IMR-90 (cell line): ENCODE measurements around the gene CATSPERE. TPM values are rescaled to one million over a fixed set of nuclear protein-coding genes. Genes with fewer than 3 reads are reported as not detected.

ENCODE experiments used
- ATAC-seq: fragments of 200-7000 bp; cut with Tn5 transposase; 2 replicates; pipeline ENCODE4 v1.9.1; 2020; ENCODE audit warnings: low read depth, mild to moderate bottlenecking, moderate library complexity
- BruUV-seq: library from RNA; stranded (reverse); fragments of 400-500 nt; replicated peaks from 2 replicates; lab custom pipeline; 2021; lab: Mats Ljungman, UMichigan
- CTCF ChIA-PET: fragments of 300-600 bp; formaldehyde crosslinking; extraction: SDS; loops from one replicate; lab custom pipeline; 2021; ENCODE audit warnings: antibody characterized with exemption; lab: Yijun Ruan, JAX
- POLR2A ChIA-PET: fragments of 300-600 bp; sonication (Branson Sonifier 250); formaldehyde crosslinking; loops from one replicate; lab custom pipeline; 2022; ENCODE audit warnings: antibody characterized with exemption; ENCODE audit not compliant: unreplicated experiment; lab: Charles Lee
- DNase-seq: peaks from one replicate; pipeline ENCODE4 v3.0.0; 2013
- H2AFZ ChIP-seq: replicated peaks from 2 replicates; pipeline ENCODE3; 2013; ENCODE audit warnings: low read length, mild to moderate bottlenecking; ENCODE audit not compliant: poor library complexity
- H2AK5ac ChIP-seq: 2 replicates; pipeline ENCODE4 v1.6.1; 2013; ENCODE audit warnings: low read depth, low read length, inconsistent platforms
- H2AK9ac ChIP-seq: replicated peaks from 2 replicates; pipeline ENCODE3; 2013; ENCODE audit warnings: mild to moderate bottlenecking, low read depth, low read length, moderate library complexity; ENCODE audit not compliant: poor library complexity
- H2BK120ac ChIP-seq: 2 replicates; pipeline ENCODE4 v1.6.1; 2013; ENCODE audit warnings: low read depth, low read length, inconsistent platforms
- H2BK15ac ChIP-seq: 3 replicates; pipeline ENCODE4 v1.6.1; 2013; ENCODE audit warnings: low read depth, low read length, inconsistent platforms
- H2BK20ac ChIP-seq: 2 replicates; pipeline ENCODE4 v1.6.1; 2013; ENCODE audit warnings: low read depth, mild to moderate bottlenecking, inconsistent platforms, low read length, moderate library complexity
- H2BK5ac ChIP-seq: 2 replicates; pipeline ENCODE4 v1.6.1; 2013; ENCODE audit warnings: mild to moderate bottlenecking, low read depth, low read length, inconsistent platforms; ENCODE audit not compliant: poor library complexity, severe bottlenecking
- H3K14ac ChIP-seq: replicated peaks from 2 replicates; pipeline ENCODE4 v1.6.1; 2013; ENCODE audit warnings: low read depth, low read length, inconsistent platforms
- H3K18ac ChIP-seq: 2 replicates; pipeline ENCODE4 v1.6.1; 2013; ENCODE audit warnings: low read depth, low read length, control low read depth
- H3K23ac ChIP-seq: 2 replicates; pipeline ENCODE4 v1.6.1; 2013; ENCODE audit warnings: low read depth, low read length, inconsistent platforms
- H3K27ac ChIP-seq: 2 replicates; pipeline ENCODE4 v1.5.1; 2013; ENCODE audit warnings: mild to moderate bottlenecking, control low read depth, low read length; ENCODE audit not compliant: insufficient read depth
- H3K27me3 ChIP-seq: 2 replicates; pipeline ENCODE4 v1.6.1; 2013; ENCODE audit warnings: low read length; ENCODE audit not compliant: control insufficient read depth, insufficient read depth
- H3K36me3 ChIP-seq: 2 replicates; pipeline ENCODE4 v1.6.1; 2013; ENCODE audit warnings: low read length, mixed read lengths; ENCODE audit not compliant: control insufficient read depth, insufficient read depth
- H3K4ac ChIP-seq: 2 replicates; pipeline ENCODE4 v1.6.1; 2013; ENCODE audit warnings: low read depth, low read length, inconsistent platforms
- H3K4me1 ChIP-seq: 2 replicates; pipeline ENCODE4 v1.6.1; 2013; ENCODE audit warnings: low read length, mixed read lengths; ENCODE audit not compliant: control insufficient read depth, insufficient read depth
- H3K4me2 ChIP-seq: 2 replicates; pipeline ENCODE4 v1.6.1; 2013; ENCODE audit warnings: low read depth, mild to moderate bottlenecking, control low read depth, low read length, moderate library complexity
- H3K4me3 ChIP-seq: 2 replicates; pipeline ENCODE4 v1.5.1; 2013; ENCODE audit warnings: low read depth, mild to moderate bottlenecking, control low read depth, low read length, moderate library complexity; ENCODE audit not compliant: insufficient read depth
- H3K56ac ChIP-seq: 2 replicates; pipeline ENCODE4 v1.6.1; 2013; ENCODE audit warnings: low read length, inconsistent platforms; ENCODE audit not compliant: insufficient read depth; ENCODE audit errors: extremely low read depth
- H3K79me1 ChIP-seq, 2 experiments: 2 replicates each; pipeline ENCODE4 v1.6.1; 2013; ENCODE audit warnings: low read length in 2 of 2, inconsistent platforms in 1 of 2, low read depth in 1 of 2
- H3K9ac ChIP-seq: 2 replicates; pipeline ENCODE4 v1.6.1; 2013; ENCODE audit warnings: low read depth, low read length, control low read depth
- H3K9me1 ChIP-seq: 2 replicates; pipeline ENCODE4 v1.6.1; 2013; ENCODE audit warnings: low read length, inconsistent platforms; ENCODE audit not compliant: insufficient read depth
- H3K9me3 ChIP-seq: 2 replicates; pipeline ENCODE4 v1.6.1; 2013; ENCODE audit warnings: low read length; ENCODE audit not compliant: control insufficient read depth, insufficient read depth
- H4K20me1 ChIP-seq: 2 replicates; pipeline ENCODE4 v1.6.1; 2013; ENCODE audit warnings: low read length, inconsistent platforms; ENCODE audit not compliant: insufficient read depth
- H4K5ac ChIP-seq: 2 replicates; pipeline ENCODE4 v1.6.1; 2013; ENCODE audit warnings: mild to moderate bottlenecking, low read depth, low read length, control low read depth
- H4K8ac ChIP-seq, 2 experiments: 2 replicates each; pipeline ENCODE4 v1.6.1; 2013; ENCODE audit warnings: low read depth in 2 of 2, low read length in 2 of 2, control low read depth in 1 of 2, inconsistent platforms in 1 of 2
- H4K91ac ChIP-seq: 2 replicates; pipeline ENCODE4 v1.6.1; 2013; ENCODE audit warnings: low read depth, low read length, inconsistent platforms; ENCODE audit not compliant: insufficient read depth
- MXI1 ChIP-seq: IDR thresholded peaks from 2 replicates; pipeline ENCODE4 v1.6.1; 2012; ENCODE audit warnings: low read depth, mild to moderate bottlenecking, low read length, moderate library complexity, borderline replicate concordance
- NFE2L2 ChIP-seq: fragments of 150-350 bp; IDR thresholded peaks from 2 replicates; pipeline ENCODE4 v1.6.1; 2016; ENCODE audit warnings: low read depth, mild to moderate bottlenecking, low read length
- POLR2A ChIP-seq: IDR thresholded peaks from 2 replicates; pipeline ENCODE4 v1.6.1; 2012; ENCODE audit warnings: mild to moderate bottlenecking, low read depth, low read length
- RCOR1 ChIP-seq: IDR thresholded peaks from 2 replicates; pipeline ENCODE4 v1.6.1; 2012; ENCODE audit warnings: mild to moderate bottlenecking, low read length, improper control_type of control experiment; ENCODE audit not compliant: insufficient replicate concordance
- WGBS, 2 experiments: methylation state at CpG; one replicate each; pipeline versions ENCODE4 v1.1.5 to v1.1.7; 2013; ENCODE audit warnings: missing lambda C conversion rate in 2 of 2; ENCODE audit not compliant: insufficient read length in 1 of 2; ENCODE audit errors: extremely low coverage in 2 of 2; 5-methylcytosine and 5-hydroxymethylcytosine counted together
- dilution Hi-C: fragments of 300-500 bp; cut with HindIII; formaldehyde crosslinking; loops from one replicate; pipeline ENCODE4 v1.14.3; 2018; ENCODE audit warnings: low sequenced_read_pairs; ENCODE audit not compliant: unreplicated experiment
- in situ Hi-C: fragments of 300-500 bp; cut with MboI; formaldehyde crosslinking; loops from 3 replicates; pipeline ENCODE4 v1.14.3; 2019; ENCODE audit warnings: low sequenced_read_pairs, inconsistent platforms, mixed read lengths
- intact Hi-C: fragments of 100-400 bp; cut with micrococcal nuclease; formaldehyde crosslinking; loops from 2 replicates; pipeline ENCODE4 v1.10.0; 2022
- polyA plus RNA-seq, 3 experiments: library from polyadenylated mRNA; depleted of rRNA; stranded (reverse); fragments of >200 nt; gene quantifications; 2 replicates each; pipeline ENCODE4 v1.2.3, GENCODE V29; 2012; ENCODE audit warnings: low replicate concordance in 1 of 3
- total RNA-seq: library from RNA; depleted of rRNA; stranded (reverse); fragments of >200 nt; gene quantifications from 2 replicates; pipeline ENCODE4 v1.2.3, GENCODE V29; 2012
- TF ChIP-seq, protein P1 (sequence below): conservative IDR thresholded peaks from 2 replicates; pipeline ENCODE4 v1.5.1; 2012; ENCODE audit warnings: mild to moderate bottlenecking, low read depth, low read length, improper control_type of control experiment
- TF ChIP-seq, protein P2 (sequence below): fragments of 150-350 bp; IDR thresholded peaks from 2 replicates; pipeline ENCODE4 v1.6.1; 2016; ENCODE audit warnings: low read depth, mild to moderate bottlenecking, low read length, moderate library complexity, borderline replicate concordance

CATSPERE gene
- total and polyA plus RNA-seq, 2 of the 4 experiments (the other 2 are of a cell fraction) = 0.07 to 0.18 TPM

DNA sequence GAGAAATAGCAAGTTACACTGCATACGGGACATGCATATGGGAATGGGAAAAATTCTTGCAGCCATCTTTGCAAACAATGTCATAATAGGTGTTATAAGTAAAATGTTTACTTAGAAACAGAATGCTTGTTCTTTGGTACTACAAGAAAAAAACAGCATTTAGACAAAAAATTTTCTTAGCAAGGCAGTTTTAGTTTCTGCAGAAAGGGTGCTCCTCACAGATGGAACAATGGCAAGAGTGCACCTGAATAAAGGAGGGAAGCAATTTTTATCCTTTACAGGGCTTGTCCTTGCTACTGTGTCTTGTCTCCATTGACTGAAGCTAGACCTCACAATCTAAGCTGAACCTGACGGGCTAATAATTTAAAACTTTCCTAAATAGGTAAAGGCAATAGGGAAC is 112.7 kb downstream of the CATSPERE start:
- Histone ChIP-seq H3K79me1 (no peaks in the 10 kb centered on the region), H2AK5ac (no peak overlapping the region), H3K56ac (no peak overlapping the region), H2AFZ (no peak overlapping the region), H3K23ac (no peak overlapping the region), H3K9ac (no peak overlapping the region), H4K5ac (no peak overlapping the region), H3K9me1 (no peaks in the 10 kb centered on the region), H3K14ac (no peak overlapping the region), H2BK15ac (no peak overlapping the region), H4K20me1 (no peaks in the 10 kb centered on the region), H3K4ac (no peak overlapping the region), H2AK9ac (no peak overlapping the region), H3K9me3 (peaks cover 36% of the 10 kb centered on the region), H2BK120ac (no peak overlapping the region), H3K27ac (no peak overlapping the region), H3K4me3 (no peak overlapping the region), H2BK5ac (no peak overlapping the region), H4K8ac (no peak overlapping the region), H3K36me3 (no peaks in the 10 kb centered on the region), H4K91ac (no peak overlapping the region), H3K4me1 (no peaks in the 10 kb centered on the region), H2BK20ac (no peak overlapping the region), H3K27me3 (no peaks in the 10 kb centered on the region), H3K4me2 (no peak overlapping the region), H3K18ac (no peak overlapping the region)
- ChIA-PET POLR2A (no interaction called here), CTCF (no interaction called here)
- intact Hi-C loops = no loop called here
- DNase-seq (no peak), ATAC-seq (no peak)
- BruUV-seq = no TSS peak
- TF ChIP-seq, protein P1, sequence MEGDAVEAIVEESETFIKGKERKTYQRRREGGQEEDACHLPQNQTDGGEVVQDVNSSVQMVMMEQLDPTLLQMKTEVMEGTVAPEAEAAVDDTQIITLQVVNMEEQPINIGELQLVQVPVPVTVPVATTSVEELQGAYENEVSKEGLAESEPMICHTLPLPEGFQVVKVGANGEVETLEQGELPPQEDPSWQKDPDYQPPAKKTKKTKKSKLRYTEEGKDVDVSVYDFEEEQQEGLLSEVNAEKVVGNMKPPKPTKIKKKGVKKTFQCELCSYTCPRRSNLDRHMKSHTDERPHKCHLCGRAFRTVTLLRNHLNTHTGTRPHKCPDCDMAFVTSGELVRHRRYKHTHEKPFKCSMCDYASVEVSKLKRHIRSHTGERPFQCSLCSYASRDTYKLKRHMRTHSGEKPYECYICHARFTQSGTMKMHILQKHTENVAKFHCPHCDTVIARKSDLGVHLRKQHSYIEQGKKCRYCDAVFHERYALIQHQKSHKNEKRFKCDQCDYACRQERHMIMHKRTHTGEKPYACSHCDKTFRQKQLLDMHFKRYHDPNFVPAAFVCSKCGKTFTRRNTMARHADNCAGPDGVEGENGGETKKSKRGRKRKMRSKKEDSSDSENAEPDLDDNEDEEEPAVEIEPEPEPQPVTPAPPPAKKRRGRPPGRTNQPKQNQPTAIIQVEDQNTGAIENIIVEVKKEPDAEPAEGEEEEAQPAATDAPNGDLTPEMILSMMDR = no peak
- no peak for TF ChIP-seq POLR2A
- no peak for TF ChIP-seq NFE2L2
- no peak for TF ChIP-seq RCOR1
- TF ChIP-seq, protein P2, sequence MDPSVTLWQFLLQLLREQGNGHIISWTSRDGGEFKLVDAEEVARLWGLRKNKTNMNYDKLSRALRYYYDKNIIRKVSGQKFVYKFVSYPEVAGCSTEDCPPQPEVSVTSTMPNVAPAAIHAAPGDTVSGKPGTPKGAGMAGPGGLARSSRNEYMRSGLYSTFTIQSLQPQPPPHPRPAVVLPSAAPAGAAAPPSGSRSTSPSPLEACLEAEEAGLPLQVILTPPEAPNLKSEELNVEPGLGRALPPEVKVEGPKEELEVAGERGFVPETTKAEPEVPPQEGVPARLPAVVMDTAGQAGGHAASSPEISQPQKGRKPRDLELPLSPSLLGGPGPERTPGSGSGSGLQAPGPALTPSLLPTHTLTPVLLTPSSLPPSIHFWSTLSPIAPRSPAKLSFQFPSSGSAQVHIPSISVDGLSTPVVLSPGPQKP = no peak
- no peak for TF ChIP-seq MXI1
- no CpG with 5 or more reads among the region's 2 CpGs for WGBS, 2 experiments
- dilution Hi-C loops = no loop called here
- in situ Hi-C loops = no loop called here
